Spinal cord (tissue), 10 donors: ENCODE results near the gene HRAS. TPM values are rescaled to one million over a fixed set of nuclear protein-coding genes. Genes with fewer than 3 reads are reported as not detected.

Experiments
- DNase-seq, 6 donors: peaks; one replicate each; pipeline versions ENCODE4 v3.0.0 to v3.0.0-alpha.2; 2013 to 2015; ENCODE audit warnings: low spot score in 6 of 6, low read depth in 4 of 6
- H3K27ac ChIP-seq: one replicate; pipeline ENCODE4 v1.5.1; 2013; ENCODE audit warnings: low read depth, low read length, control low read depth
- H3K27me3 ChIP-seq: one replicate; pipeline ENCODE4 v1.6.1; 2013; ENCODE audit warnings: low read length; ENCODE audit not compliant: control insufficient read depth, insufficient read depth
- H3K36me3 ChIP-seq: one replicate; pipeline ENCODE4 v1.6.1; 2013; ENCODE audit warnings: low read length; ENCODE audit not compliant: control insufficient read depth, insufficient read depth
- H3K4me1 ChIP-seq: one replicate; pipeline ENCODE4 v1.6.1; 2013; ENCODE audit warnings: low read length; ENCODE audit not compliant: control insufficient read depth, insufficient read depth
- H3K4me3 ChIP-seq: one replicate; pipeline ENCODE4 v1.5.1; 2013; ENCODE audit warnings: low read depth, low read length, control low read depth
- H3K9me3 ChIP-seq: one replicate; pipeline ENCODE4 v1.6.1; 2013; ENCODE audit warnings: low read length; ENCODE audit not compliant: control insufficient read depth, insufficient read depth
- WGBS: methylation state at CpG from one replicate; pipeline ENCODE4 v1.1.5; 2013; ENCODE audit warnings: missing lambda C conversion rate; ENCODE audit not compliant: insufficient coverage; 5-methylcytosine and 5-hydroxymethylcytosine counted together
- polyA plus RNA-seq, 2 donors: library from polyadenylated mRNA; unstranded; fragments of 120-200 nt; gene quantifications; one replicate each; pipeline ENCODE4 v1.2.1, GENCODE V29; 2013; ENCODE audit not compliant: insufficient read length in 2 of 2
- total RNA-seq, 2 donors: library from RNA; depleted of rRNA in 1 of 2; stranded (reverse); fragments of 120-200 nt in 1 of 2; fragments of >200 nt in 1 of 2; gene quantifications; one replicate each; pipeline versions ENCODE4 v1.2.3 to v1.2.4, GENCODE V29; 2013 to 2014
- donor health status: healthy.

HRAS gene
- total and polyA plus RNA-seq, 4 donors = 31.7 to 147 (median 99.3) TPM

DNA sequence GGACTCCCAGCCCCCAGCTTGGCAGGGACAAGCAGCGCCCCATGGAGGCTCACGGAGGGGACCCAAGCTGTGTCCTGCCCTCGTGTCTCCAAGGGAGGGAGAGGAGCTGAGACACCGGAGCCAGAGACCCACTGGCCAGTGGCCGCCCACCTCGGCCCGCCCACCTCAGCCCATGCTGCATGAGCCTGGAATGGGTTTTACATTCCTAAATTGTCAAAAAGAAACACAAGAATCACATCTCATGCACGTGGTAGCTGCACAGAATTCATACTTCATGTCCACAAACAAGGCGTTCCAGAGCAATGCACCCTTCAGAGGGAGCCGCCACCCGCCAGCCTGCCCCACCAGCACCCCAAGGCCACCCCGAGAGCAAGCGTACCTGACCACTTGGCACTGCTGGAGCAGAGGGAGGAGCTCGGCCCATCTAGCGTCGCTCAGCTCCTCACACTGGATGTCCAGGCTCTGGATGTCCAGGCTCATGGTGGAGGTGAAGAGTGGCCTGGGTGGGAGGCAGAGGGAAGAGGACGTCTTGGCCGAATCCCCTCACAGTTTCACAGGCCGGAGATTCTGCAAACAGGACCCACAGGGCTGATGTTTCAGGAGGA lies 33.6 kb downstream of the HRAS start:
- no peak for DNase-seq
- WGBS = 91% methylated on average over 12 of the region's 19 CpGs
- no peaks in the 10 kb centered on the region for H3K27me3 ChIP-seq
- peaks cover 69% of the 10 kb centered on the region for H3K36me3 ChIP-seq
- peaks cover 39% of the 10 kb centered on the region for H3K4me1 ChIP-seq
- H3K9me3 ChIP-seq = no peaks in the 10 kb centered on the region
- no peak overlapping the region for H3K4me3 ChIP-seq
- no peak overlapping the region for H3K27ac ChIP-seq

DNA sequence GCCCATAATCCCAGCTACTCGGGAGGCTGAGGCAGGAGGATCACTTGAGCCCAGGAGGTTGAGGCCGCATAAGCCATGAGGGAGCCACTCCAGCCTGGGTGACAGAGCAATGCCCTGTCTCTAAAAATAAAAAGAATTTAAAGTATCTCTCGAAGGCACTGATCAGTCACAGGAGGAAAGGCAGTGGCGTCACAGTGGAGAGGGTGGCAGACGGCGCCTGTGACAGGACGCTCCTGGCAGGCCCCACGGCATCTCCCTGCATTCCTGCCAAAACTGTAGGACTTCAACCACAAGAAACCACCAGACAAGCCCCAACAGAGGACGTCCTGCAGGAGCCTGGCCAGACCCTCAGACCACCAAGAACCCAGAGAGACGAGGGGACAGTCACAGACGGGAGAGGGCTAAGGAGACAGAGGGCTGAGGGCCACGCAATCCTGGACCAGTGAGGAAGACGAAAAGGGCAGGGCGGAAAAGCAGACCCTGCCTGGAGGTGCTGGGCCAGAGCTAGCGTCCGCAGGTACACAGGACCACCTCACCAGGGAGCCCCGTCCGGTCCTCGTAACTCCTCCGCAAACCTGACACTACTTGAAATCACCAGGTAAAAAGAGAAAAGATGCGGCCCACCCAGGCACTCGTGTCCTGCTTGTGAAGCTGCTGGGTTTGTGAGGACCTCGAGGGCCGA lies 34.2 kb downstream of the HRAS start:
- Histone ChIP-seq H3K36me3 (peaks cover 75% of the 10 kb centered on the region), H3K9me3 (no peaks in the 10 kb centered on the region), H3K4me1 (peaks cover 35% of the 10 kb centered on the region), H3K27ac (no peak overlapping the region), H3K4me3 (no peak overlapping the region), H3K27me3 (no peaks in the 10 kb centered on the region)
- 96% methylated on average over 22 of the region's 24 CpGs for WGBS
- DNase-seq = no peak

GRCh38 chr11:499201-500076 lies 35.9 kb downstream of the HRAS start:
- 94% methylated on average over 18 of the region's 24 CpGs for WGBS
- Histone ChIP-seq H3K9me3 (no peaks in the 10 kb centered on the region), H3K36me3 (peaks cover 89% of the 10 kb centered on the region), H3K27me3 (no peaks in the 10 kb centered on the region), H3K4me3 (no peak overlapping the region), H3K27ac (no peak overlapping the region), H3K4me1 (peaks cover 18% of the 10 kb centered on the region)
- no peak for DNase-seq

DNA sequence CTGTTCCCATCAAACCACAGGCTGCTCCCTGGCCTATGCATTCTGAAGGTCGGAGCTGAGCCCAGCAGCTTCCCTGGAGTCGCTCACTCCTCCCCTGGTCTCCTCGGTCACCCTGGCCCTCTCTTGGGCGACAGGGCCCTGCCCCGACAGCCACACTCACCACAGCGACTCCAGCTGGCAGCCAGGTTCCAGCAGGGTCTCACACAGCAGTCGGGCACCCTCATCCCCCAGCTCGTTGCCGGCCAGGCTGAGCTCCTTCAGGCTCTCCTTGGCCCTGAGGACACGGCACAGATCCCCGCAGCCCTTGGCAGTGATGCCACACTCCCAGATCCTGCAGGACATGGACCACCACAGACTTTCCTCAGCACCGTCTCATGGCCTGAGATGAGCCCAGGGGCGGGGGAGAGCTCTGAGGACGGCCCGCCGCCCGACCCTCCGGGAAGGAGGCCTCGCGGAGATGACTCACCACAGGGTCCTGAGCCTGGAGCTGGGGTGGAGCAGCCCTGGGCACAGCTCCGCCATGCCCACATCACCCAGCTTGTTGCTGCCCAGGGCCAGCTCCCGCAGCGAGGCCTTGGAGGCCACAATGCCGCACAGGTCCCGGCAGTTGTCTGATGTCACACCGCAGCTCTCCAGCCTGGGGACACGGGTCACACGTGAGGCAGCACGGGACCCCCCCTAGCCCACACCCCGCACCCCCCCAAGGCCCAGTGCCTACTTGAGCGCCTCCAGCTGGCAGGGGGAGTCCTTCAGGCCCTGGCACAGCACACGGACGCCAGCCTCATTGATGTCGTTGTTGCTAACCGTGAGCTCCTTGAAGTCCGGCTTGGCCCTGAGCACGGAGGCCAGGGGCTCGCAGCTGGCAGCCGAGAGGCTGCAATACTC lies 36.8 kb downstream of the HRAS start:
- Histone ChIP-seq H3K27me3 (no peaks in the 10 kb centered on the region), H3K27ac (no peak overlapping the region), H3K4me3 (no peak overlapping the region), H3K36me3 (peaks cover 95% of the 10 kb centered on the region), H3K4me1 (peaks cover 9% of the 10 kb centered on the region), H3K9me3 (no peaks in the 10 kb centered on the region)
- 97% methylated on average over 39 of the region's 39 CpGs for WGBS
- no peak for DNase-seq

GRCh38 chr11:497565-498296 lies 37.6 kb downstream of the HRAS start:
- no peak for DNase-seq
- Histone ChIP-seq H3K36me3 (peaks cover 99% of the 10 kb centered on the region), H3K9me3 (no peaks in the 10 kb centered on the region), H3K27ac (no peak overlapping the region), H3K4me1 (peaks cover 9% of the 10 kb centered on the region), H3K4me3 (no peak overlapping the region), H3K27me3 (no peaks in the 10 kb centered on the region)
- WGBS = 98% methylated on average over 31 of the region's 31 CpGs

GRCh38 chr11:496834-497564 lies 38.4 kb downstream of the HRAS start:
- Histone ChIP-seq H3K4me1 (peaks cover 2% of the 10 kb centered on the region), H3K27me3 (no peaks in the 10 kb centered on the region), H3K36me3 (peaks cover 97% of the 10 kb centered on the region), H3K9me3 (no peaks in the 10 kb centered on the region), H3K4me3 (no peak overlapping the region), H3K27ac (no peak overlapping the region)
- no peak for DNase-seq
- 95% methylated on average over 34 of the region's 34 CpGs for WGBS

GRCh38 chr11:495537-495931 lies 39.8 kb downstream of the HRAS start:
- Histone ChIP-seq H3K36me3 (peaks cover 92% of the 10 kb centered on the region), H3K4me1 (no peaks in the 10 kb centered on the region), H3K9me3 (no peaks in the 10 kb centered on the region), H3K27me3 (no peaks in the 10 kb centered on the region), H3K4me3 (no peak overlapping the region), H3K27ac (no peak overlapping the region)
- DNase-seq = no peak
- WGBS = 86% methylated on average over 7 of the region's 10 CpGs

GRCh38 chr11:494761-495536 lies 40.4 kb downstream of the HRAS start:
- Histone ChIP-seq H3K36me3 (peaks cover 92% of the 10 kb centered on the region), H3K27me3 (no peaks in the 10 kb centered on the region), H3K27ac (no peak overlapping the region), H3K4me3 (no peak overlapping the region), H3K4me1 (no peaks in the 10 kb centered on the region), H3K9me3 (no peaks in the 10 kb centered on the region)
- no peak for DNase-seq
- 88% methylated on average over 33 of the region's 37 CpGs for WGBS
